Kidney (tissue), 14 donors: Measurements from ENCODE around the gene CRYGB. TPM values are rescaled to one million over a fixed set of nuclear protein-coding genes. Genes with fewer than 3 reads are reported as not detected.

Source experiments
- DNase-seq, 5 donors: peaks; one replicate each; pipeline ENCODE4 v3.0.0-alpha.2; 2013 to 2020
- FAIRE-seq: peaks from 2 replicates; lab custom pipeline; 2012; peaks lifted over from hg19 to GRCh38; lab: Jason Lieb, UNC
- H3K27ac ChIP-seq, 2 donors: one replicate each; pipeline ENCODE4 v1.7.0; 2013; ENCODE audit warnings: low read depth in 2 of 2, low read length in 2 of 2, inconsistent platforms in 1 of 2
- H3K27me3 ChIP-seq: one replicate; pipeline ENCODE4 v1.7.1; 2013; ENCODE audit warnings: low read length, inconsistent platforms; ENCODE audit not compliant: control insufficient read depth, insufficient read depth
- H3K36me3 ChIP-seq, 3 donors: one replicate each; pipeline versions ENCODE4 v1.7.0 to v1.7.1; 2013; ENCODE audit warnings: low read length in 3 of 3, control low read depth in 1 of 3, inconsistent platforms in 1 of 3; ENCODE audit not compliant: insufficient read depth in 3 of 3, control insufficient read depth in 2 of 3
- H3K4me1 ChIP-seq, 3 donors: one replicate each; pipeline versions ENCODE4 v1.7.0 to v1.7.1; 2013; ENCODE audit warnings: low read length in 3 of 3, inconsistent platforms in 1 of 3, low read depth in 1 of 3; ENCODE audit not compliant: control insufficient read depth in 2 of 3, insufficient read depth in 2 of 3
- H3K4me3 ChIP-seq, 3 donors: one replicate each; pipeline versions ENCODE4 v1.7.0 to v1.8.1; 2013; ENCODE audit warnings: low read length in 3 of 3, control low read depth in 1 of 3, inconsistent platforms in 1 of 3
- H3K9ac ChIP-seq, 3 donors: one replicate each; pipeline versions ENCODE4 v1.7.0 to v1.7.1; 2013; ENCODE audit warnings: low read length in 3 of 3, control low read depth in 1 of 3, inconsistent platforms in 1 of 3
- H3K9me3 ChIP-seq, 3 donors: one replicate each; pipeline versions ENCODE4 v1.7.0 to v1.7.1; 2013; ENCODE audit warnings: low read length in 3 of 3, control low read depth in 1 of 3, inconsistent platforms in 1 of 3; ENCODE audit not compliant: control insufficient read depth in 2 of 3, insufficient read depth in 1 of 3
- CTCF ChIP-seq: IDR thresholded peaks from 3 replicates; pipeline ENCODE4 v1.5.1; 2012; ENCODE audit warnings: mild to moderate bottlenecking, moderate library complexity, borderline replicate concordance; ENCODE audit not compliant: insufficient read depth; ENCODE audit errors: extremely low read depth
- intact Hi-C: fragments of 100-400 bp; cut with DNase I; formaldehyde crosslinking; loops from one replicate; pipeline ENCODE4 v1.11.1; 2022
- polyA plus RNA-seq: library from polyadenylated mRNA; stranded (reverse); fragments of 350-450 nt; fragmentation: Illumina TruSeq; extraction: RNeasy Lipid Tissue Mini Kit (QIAGEN cat#74804); gene quantifications from one replicate; pipeline ENCODE4 v1.2.3, GENCODE V29; 2014; ENCODE audit warnings: low read depth, low replicate concordance; ENCODE audit not compliant: insufficient read depth
- total RNA-seq: library from RNA; stranded (reverse); fragmentation: NEBNext Ultra II Directional; extraction: Animal tissue kit (Norgen Biotek cat#: 25700); gene quantifications from one replicate; pipeline ENCODE4 v1.2.1, GENCODE V29; 2021
- donor health status: control.
- donor health status: control.
- donor health status: control.
- donor health status: control.
- donor health status: control.
- donor health status: DM: yes; HTN: yes; CAD: no.
- donor health status: Normal renal cell carcinoma (clear cell type).

The CRYGB gene
- total and polyA plus RNA-seq, 2 donors from 2014 or later, result not detected

GRCh38 chr2:208164951-208165755 is 19.2 kb upstream of the CRYGB start:
- Histone ChIP-seq H3K9ac (no peak overlapping the region), H3K4me1 (no peaks in the 10 kb centered on the region), H3K27me3 (no peaks in the 10 kb centered on the region), H3K4me3 (no peak overlapping the region), H3K36me3 (no peaks in the 10 kb centered on the region), H3K27ac (no peak overlapping the region), H3K9me3 (no peaks in the 10 kb centered on the region)
- no peak for TF ChIP-seq CTCF
- DNase-seq (no peak), FAIRE-seq (no peak)
- intact Hi-C loops, result no loop called here

GRCh38 chr2:208163489-208163888 is 17.5 kb upstream of the CRYGB start, which contains the start of gene CRYGA:
CRYGA (minus strand) TSS chr2:208163589; CDS start chr2:208163556, 33 bp downstream.
- Histone ChIP-seq H3K9me3 (no peaks in the 10 kb centered on the region), H3K4me3 (no peak within 1 kb of the TSS), H3K9ac (no peak within 1 kb of the TSS), H3K27ac (no peak within 1 kb of the TSS), H3K27me3 (no peaks in the 10 kb centered on the region), H3K4me1 (no peaks in the 10 kb centered on the region), H3K36me3 (no peaks in the 10 kb centered on the region)
- DNase-seq (no peak), FAIRE-seq (no peak)
- intact Hi-C loops, result no loop called here
- TF ChIP-seq CTCF, result no peak

- no peak overlapping the region for H3K9ac ChIP-seq
- DNase-seq, result no peak
- no peak overlapping the region for H3K4me3 ChIP-seq
- FAIRE-seq, result no peak
- no peak overlapping the region for H3K27ac ChIP-seq
- no peaks in the 10 kb centered on the region for H3K4me1 ChIP-seq
- intact Hi-C loops, result no loop called here
- no peaks in the 10 kb centered on the region for H3K9me3 ChIP-seq
- TF ChIP-seq CTCF, result no peak
- no peaks in the 10 kb centered on the region for H3K27me3 ChIP-seq
- no peaks in the 10 kb centered on the region for H3K36me3 ChIP-seq
Observed at GRCh38 chr2:208156439-208156838, 10.5 kb upstream of the CRYGB start.

- Histone ChIP-seq H3K4me1 (no peaks in the 10 kb centered on the region), H3K4me3 (no peak overlapping the region), H3K36me3 (no peaks in the 10 kb centered on the region), H3K27me3 (no peaks in the 10 kb centered on the region), H3K27ac (no peak overlapping the region), H3K9me3 (no peaks in the 10 kb centered on the region), H3K9ac (no peak overlapping the region)
- FAIRE-seq (no peak), DNase-seq (no peak)
- no peak for TF ChIP-seq CTCF
- intact Hi-C loops, result no loop called here
Observed at GRCh38 chr2:208153156-208153555, 7.2 kb upstream of the CRYGB start.
